Stimulated activated CD4-positive, alpha-beta T cell treated with anti-CD3 and anti-CD28 coated beads, Interleukin-2, amount 100 ng/mL, for 24 hours (primary cell): ENCODE data around the gene GOLT1B.

Source experiments
- DNase-seq, 2 donors: peaks; one replicate each; pipeline ENCODE4 v3.0.0-alpha.2; 2020

The GOLT1B gene

DNA sequence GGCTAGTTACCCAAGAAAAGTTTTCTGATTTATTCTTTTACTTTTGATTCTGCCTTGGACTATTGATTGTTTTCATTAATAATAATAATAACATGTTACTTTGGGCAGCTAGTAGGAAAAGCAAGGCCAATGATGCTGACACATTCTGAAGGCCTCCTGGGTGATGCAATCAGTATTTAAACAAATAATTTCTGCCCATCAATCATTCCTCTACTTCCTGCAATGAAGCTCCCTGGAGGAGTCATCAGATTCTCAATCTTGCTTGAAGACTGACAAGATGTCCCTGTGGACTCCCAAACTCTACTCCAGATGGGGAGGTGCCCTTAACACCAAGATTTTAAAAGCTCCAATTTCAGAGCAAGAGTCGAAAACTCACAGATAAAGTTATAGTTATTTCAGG lies 24.5 kb downstream of the GOLT1B start, which contains the start of gene SPX:
Gene SPX (plus strand): TSS at position 244 of the 400 bp plus-strand sequence. CDS start 177 bp downstream, outside the sequence.
- no peak for DNase-seq

DNA sequence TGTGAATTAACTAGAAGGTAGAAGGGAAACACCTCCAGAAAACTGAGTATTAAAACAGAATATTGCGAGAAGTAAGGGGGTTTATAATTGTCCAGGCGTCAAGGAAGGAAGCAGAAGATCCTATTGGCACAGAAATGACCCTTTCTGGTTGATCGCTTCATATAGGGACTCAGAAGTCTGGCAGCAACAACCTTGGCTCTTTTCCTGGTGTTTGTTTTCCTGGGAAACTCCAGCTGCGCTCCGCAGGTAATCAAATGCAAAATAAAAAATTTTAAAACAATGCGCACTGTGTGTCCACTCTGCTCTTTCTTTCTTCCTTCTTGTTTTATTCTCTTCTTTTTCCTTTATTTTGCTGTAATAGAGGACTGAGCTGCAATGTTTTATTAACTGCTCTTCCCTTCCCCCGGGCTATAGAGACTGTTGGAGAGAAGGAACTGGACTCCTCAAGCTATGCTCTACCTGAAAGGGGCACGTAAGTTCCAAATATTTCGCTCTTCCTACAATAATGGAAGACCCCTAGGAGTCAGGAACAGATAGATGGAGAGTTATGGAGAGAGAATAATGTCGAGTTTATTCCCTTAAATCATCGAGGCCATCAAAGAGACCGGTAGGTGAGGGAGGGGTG lies 25.2 kb downstream of the GOLT1B start:
- no peak for DNase-seq

DNA sequence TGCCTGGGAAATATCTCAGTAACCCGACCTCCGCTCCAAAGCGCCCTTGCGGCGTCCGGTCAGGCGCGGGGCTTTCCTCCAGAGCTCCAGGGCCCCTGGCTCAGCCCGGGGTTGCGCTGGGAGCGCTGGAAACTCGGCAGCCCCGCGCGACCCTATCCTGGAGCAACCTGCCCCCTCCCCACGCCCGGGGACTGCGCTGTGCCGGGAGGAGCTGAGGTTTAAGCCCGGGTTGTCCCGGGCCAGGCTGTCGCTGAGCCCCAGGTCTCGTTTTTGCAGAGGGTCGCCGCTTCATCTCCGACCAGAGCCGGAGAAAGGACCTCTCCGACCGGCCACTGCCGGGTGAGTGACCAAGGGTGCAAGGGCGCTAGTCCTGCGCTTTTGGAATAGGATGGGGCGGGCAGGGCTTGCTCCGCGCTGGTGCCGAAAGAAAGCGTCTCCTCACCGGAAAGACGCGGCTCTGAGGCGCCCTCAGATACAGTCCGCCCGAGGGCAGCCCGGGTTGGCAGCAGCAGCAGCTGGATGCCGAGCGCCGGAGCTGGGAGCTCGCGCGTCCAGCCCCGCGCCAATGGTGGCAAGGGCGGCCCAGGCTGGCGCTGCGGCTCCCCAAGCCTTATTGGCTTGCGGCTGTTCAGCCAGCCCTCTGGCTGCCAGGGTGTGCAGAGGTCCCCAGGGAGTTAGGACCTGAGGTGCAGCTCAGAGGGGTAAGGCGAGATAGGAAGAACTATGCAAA lies 26.0 kb downstream of the GOLT1B start:
- peak; percentile 65 to 72 for DNase-seq

DNA sequence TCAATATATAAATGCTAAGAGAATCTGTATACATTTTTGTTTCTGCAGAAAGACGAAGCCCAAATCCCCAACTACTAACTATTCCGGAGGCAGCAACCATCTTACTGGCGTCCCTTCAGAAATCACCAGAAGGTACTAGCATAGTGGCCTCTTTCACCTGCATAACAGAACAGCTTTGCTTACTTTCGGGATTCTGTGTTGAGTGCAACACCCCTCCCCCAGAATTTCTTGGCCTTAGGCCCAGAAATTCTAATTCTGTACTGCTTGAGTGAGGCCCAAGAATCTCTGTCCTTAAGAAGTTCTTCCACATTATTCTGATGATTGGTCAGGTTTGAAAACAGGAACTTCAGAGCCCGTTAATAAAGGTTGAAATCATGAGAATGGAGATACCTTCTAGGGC lies 27.4 kb downstream of the GOLT1B start:
- DNase-seq, result no peak

DNA sequence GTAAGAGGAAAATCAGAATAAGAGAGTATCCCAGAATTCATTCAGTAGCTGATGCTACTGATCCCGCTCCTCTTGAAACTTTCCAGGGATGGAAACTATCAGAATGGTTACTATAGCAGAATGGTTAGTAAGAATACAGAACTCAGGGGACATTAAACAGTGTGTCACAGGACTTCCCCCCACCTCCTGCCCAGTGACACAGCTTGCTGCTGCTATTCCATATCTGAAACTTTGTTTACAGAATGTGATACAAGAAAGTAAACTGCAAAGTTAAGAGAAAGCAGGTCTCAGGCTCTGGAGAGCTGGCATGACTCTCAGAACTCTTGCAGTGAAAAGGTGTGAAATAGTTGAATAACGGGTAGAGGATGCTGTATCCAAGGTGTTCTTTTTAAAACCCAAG lies 27.9 kb downstream of the GOLT1B start:
- no peak for DNase-seq

DNA sequence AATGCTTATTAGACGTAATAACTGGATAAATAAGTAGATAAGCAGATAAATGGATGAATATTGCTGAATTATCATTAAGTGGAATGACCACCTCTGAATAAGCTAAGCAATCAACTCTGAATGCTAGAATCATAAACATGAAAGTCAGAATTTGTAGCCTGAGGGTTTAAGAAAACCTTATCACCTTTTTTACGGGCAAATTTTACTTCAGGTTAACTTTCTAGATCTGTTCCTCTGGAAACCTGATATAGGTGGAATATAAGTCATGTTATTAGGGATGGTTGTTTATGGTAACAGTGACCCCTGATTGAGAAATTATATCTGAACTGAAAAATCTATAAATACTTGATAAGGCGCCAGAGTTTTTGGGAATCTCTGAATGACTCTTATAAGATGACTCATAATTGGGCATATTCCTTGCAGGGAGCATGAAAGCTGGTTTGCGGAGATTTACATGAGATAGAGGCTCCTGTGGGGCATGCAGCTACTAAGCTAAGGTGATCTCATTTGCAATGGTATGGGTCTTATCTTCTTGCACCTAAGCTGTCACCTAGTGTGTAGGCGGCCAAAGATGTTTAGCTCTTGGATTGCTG lies 36.6 kb downstream of the GOLT1B start:
- DNase-seq, result no peak

DNA sequence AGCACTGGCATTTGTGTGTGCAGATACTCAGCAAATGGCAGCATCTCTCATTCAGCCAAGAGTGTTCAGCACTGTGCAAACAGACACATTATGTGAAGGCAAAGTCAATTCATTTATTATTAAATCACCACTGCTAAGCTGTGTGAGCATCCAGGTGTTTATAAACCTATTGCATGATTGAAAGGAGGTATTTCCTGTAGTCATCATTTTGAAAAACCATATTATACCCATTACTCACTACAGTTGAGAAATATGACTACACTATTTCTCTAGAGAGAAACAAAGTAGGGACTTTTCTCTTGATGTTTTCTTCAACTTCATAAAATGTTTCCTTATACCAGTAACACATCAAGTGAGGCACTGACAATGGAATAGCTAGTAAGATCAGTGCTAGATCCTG lies 38.2 kb downstream of the GOLT1B start:
- no peak for DNase-seq

DNA sequence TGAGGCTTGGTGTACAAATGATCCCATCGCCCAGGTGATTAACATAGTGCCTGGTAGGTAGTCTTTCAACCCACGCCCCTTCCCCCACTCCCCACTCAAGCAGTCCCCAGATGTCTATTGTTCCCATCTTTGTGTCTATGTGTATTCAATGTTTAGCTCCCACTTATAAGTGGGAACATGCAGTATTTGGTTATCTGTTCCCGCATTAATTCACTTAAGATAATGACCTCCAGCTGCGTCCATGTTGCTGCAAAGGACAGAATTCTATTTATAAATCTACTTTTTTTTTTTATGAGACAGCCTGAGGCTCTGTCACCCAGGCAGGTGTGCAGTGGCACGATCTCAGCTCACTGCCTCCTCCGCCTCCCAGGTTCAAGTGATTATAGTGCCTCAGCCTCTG lies 40.2 kb downstream of the GOLT1B start:
- DNase-seq, result no peak

DNA sequence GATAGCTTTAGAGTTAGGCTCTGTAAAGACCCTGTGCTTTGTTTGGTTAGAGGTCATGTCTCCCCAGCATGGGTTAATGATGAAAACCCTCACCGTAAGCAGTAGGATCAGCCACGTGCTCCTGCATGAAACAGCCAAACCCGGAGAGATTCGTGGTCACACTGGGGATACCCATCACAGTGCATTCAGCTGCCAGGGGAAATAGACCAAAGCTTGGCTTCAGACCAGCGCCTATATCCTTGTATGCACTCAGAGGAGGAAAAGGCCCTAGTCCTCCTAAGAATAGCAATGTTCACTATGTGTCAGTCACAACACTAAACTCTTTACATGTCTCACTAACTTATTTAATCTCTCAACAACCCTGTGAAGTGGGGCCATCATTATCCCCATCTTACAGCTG lies 40.8 kb downstream of the GOLT1B start:
- DNase-seq, result no peak

DNA sequence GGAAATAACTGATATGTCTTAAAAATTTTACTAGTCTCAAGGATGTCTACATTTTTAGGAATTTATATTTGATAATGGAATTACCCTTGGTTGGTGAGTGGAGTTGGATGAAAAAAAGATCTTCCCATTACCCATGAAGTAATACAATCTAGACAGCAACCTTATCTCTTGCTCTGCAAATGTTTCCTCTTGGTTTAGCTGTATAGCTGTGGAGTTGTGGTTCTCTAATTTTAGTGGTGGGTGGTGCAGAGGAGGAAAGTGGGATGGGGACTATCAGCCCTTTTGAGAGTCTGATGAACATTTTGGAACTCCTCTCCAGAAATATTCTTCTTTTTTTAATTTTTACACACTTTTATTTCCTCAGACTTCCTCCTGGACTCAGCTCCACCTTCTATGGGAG lies 41.6 kb downstream of the GOLT1B start:
- DNase-seq, result no peak

DNA sequence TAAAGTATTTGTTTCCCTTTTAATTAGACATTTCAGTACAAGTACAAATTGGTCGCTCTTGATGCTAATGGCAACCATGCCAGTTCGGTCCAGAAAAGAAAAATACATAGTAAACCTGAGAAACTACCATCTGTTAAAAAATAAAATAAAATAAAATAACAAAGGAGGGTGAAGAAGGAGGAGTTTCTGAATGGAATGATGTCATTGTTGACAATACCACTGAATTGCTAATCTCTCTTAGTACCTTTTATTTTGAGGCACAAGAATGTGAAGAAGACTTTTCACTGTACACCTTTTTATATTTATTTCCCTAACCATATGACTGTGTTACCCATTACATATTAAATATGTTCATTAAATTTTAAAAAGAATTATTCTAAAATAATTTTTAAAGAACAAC lies 44.0 kb downstream of the GOLT1B start:
- DNase-seq, result no peak

DNA sequence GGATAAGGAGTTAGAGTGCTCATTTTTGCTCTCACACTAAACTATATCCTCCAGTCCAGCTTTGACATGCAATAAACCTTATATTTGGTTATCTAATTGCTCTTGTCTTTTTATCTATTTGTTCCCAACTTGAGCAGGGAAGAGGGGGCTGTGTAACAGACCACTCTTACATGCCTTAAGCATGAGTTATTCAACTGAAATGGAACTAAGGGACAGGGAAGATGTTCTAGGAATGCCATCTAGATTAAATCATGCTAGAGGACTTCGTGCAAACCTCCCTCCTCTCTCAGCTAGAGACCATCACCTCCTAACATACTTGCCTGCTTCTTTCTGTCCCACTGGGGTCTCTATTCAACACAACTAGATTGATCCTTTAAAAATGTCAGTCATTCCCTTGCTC lies 45.1 kb downstream of the GOLT1B start:
- DNase-seq, result no peak

DNA sequence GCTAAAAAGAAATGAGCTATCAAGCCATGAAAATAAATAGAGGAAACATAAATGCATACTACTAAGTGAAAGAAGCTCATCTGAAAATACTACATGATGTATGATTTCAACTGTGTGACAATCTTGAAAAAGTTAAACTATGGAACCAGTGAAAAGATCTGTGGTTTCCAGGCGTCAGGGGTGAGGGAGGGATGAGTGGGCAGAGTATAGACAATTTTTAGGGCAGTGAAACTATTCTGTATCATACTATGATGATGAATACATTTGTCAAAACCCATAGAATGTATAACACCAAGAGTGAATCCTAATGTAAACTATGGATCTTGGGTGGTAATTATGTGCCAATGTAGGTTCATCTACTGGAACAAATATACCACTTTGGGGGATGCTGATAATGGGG lies 45.8 kb downstream of the GOLT1B start:
- DNase-seq, result peak; percentile 6 to 21

DNA sequence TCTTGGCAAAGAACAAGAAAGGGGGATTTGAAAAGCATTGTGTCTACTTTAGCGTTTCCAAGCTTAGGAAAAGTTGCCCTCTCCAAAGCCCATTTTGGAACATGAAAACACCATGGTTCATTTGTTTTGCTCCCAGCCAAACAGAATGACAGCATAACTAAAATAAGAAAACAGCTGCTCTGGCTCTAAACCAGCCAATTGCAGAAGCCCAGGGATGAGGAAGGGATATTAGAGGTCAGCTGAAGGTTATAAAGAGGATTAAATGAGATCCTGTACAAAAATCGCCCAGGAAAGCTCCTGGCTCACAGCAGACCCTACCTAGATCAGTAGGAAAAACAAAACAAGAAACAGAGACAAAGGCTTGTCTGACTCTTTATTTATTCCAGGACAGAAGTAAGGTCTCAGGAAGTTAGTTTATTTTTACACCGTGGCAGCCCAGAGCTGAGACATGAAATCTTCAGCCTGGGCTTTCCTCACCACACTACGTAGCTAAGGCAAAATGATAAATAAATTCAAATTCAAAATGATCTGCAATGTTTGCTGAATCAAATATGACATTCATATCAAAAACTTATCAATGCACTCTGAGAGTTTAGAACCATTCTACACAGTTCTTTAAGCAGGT lies 50.4 kb downstream of the GOLT1B start:
- no peak for DNase-seq

DNA sequence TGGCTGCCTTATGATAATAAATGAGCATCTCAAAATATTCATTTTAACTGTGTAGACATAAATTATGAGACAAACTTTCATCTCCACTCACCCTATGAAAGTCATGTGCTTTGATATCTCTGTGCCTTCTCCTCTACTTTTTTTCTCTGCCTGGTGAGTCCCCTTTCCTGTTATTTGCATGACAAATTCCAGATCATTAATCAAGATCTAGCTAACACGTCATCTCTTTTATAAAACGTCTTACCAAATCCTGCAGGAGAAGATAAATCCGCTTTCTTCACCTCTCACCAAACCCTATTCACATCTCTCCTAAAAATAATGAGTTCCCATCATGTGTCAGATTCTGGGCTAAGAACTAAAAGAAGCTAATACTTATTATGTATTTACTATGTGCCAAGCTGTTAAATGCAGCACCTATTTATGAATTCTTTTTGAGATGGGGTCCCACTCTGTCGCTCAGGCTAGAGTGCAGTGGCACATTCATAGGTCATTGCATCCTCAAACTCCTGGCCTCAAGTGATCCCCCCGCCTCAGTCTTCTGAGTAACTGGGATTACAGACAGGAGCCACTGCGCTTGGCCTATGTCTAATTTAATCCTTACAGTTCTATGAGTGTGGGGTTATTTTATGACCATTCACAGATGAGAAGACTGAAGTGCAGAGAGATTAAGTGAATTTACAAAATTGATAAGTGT lies 51.2 kb downstream of the GOLT1B start:
- no peak for DNase-seq

DNA sequence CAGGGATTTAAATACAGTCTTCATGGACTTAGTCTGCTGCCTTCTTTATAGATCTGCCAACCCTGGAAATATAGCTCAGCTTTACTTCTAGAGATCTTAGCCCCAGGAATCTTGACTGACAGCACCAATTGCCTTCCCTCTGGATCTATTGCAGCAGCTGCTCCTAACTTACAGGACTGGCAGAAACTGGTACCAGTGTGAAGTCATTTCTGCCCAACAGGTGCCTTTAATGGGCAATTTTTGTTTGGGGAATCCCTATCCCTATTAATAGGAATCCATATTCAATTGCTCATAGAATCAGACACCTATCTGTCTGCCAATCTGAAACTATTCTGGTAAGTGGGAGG lies 51.7 kb downstream of the GOLT1B start:
- DNase-seq, result no peak

DNA sequence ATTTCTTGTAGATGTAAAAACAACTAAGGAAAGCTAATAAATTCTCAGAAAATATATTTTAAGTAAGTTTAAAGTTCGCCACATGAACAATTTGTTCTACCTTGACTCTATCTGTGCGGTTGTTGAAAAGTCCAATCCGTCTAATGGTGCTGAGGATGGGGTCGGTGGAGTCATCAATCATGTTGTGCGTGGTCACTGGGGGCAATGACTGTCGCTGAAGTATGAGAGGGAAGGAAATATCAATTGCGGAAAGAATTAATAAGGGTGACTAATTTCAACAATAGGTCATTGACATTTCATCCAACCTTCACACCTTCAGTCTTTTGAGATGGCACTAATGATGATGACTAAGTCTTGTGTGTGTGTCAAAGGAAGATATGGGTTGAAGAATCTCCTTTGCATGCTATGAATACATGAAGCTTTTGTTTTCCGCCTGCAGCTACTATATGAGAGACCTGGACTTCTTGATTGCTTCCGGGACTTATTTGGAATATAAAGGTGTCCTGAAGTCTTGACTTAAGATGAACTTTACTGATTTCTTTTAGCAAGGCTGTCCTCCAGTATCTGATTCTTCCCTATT lies 56.6 kb downstream of the GOLT1B start:
- DNase-seq, result no peak

DNA sequence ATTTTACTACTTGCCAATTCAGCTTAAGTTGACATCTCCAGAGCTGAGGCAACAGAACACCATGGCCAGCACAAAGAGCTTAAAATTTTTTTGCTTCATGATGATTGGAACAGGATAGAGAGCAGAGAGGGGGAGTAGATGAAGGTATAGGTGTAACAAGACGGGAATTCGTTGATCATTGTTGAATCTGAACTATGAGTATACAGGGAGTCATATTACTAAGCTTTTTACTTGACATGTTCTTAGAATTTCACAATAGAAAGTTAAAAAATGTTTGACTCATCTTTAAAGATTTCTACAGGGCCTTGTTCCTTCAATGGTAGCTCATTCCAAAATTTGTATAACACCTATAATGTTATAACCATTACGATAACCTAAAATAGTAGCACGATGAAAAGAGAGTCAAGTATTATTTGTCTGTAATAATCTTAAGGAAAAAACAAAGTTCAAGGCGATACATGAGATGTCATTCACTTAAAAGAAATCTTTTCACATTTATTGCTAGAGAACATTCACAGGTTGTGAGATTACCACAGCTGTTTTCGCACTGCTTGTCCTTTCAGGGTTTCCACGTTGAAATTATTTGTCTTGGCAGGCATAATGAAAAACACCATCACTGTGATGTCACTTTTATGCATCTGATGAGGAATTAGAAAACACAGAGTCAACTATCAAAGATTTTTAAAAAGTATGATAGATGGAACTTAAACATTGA lies 58.4 kb downstream of the GOLT1B start:
- no peak for DNase-seq

DNA sequence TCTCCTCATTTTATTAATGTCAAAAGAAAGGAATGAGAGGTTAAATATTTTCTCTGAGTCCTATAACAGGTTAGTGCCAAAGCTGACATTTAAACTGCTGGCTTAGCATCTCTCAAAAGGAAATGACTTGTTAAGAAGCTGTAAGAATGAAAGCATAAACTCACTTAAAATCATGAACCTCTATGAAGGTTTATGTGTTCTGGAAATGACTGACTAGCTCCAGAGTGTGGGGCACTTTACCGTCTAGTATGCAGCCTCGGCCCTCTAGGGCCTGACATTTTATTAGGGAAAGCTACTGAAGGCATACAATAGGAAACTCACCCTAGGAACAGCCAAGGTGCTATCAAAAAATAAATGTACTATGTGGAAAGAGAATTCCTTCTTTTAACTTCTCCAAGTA lies 59.6 kb downstream of the GOLT1B start:
- DNase-seq, result no peak

DNA sequence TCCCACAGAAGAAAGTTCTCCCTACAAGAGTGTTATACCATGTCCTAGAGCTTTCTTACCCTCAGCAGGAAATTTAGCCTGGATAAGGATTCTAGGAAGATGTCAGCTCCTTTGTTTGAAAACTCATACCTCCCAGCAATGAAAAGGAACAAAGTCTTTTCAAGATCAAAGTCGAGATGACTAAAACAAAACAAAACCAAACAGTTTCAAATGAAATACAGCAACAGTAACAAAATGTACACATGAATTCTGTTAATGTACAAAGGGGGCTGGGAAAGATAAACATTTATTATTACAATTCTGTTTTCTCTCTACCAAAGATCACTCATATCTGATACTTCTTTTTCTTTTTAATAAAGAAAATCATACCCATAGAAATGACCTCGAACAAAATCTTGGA lies 61.3 kb downstream of the GOLT1B start:
- no peak for DNase-seq

DNA sequence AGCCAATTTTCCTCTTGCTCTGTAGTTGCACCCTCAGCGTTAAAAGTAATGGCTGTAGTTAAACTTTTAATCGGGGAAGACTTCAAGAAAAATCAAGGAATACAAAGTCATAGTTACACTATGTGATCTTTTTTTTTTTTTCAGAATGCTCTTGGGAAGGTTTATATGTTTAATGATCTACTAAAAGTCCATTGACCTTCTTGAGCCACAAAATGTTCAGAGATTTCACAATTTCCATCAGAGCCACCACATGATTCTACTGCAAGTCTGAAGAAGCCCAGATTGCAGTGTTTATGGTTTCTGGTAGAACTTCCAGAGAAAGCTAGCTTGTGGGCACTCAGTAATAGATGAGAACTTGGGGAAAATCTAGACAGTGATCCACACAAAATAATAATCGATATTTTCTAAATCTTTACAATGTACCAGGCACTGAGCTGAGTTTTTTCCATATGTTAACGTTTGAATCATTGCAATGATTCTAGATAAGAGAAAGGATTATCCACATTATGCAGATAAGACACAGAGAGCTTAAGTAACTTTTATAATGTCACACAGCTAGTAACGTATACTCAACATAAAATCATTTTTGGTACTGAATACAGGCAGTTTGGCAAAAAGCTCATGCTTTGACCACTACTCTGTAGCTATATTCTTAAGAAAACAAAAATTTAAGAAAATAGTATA lies 64.8 kb downstream of the GOLT1B start:
- no peak for DNase-seq

DNA sequence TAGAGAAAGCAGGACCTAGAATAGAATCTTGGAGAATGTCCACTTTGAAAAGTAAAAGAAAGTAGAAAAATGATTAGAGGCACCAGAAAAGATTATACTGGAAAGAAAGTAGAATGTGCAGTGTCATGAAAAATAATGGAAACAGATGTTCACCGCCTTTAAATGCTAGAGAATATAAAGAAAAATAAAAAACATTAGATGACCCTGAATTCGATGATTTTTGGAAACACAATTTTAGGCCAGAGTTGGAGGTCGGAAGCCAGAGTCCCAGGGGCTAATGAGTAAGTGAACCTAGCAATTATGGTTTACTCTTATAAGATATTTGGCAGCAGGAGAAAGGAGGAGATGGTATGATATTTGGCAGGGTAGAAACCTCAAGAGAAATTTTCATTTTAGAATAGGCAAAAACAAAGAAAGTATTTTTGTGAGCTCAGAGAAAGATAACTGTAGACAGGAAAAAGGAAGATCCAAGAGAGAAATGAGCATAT lies 65.4 kb downstream of the GOLT1B start:
- no peak for DNase-seq
